GM19099 (cell line): Measurements from ENCODE around the gene MEIS2.

Experiments used
- POLR2A ChIP-seq: IDR thresholded peaks from 3 replicates; pipeline ENCODE4 v1.6.1; 2011; ENCODE audit warnings: low read depth; ENCODE audit not compliant: insufficient read length; ENCODE audit errors: extremely low read depth

The MEIS2 gene

GRCh38 chr15:37100109-37100965 lies at the start of gene MEIS2:
Gene MEIS2 (minus strand): TSS chr15:37100549. CDS start chr15:37099466, 1,083 bp downstream.
- TF ChIP-seq POLR2A = peak; percentile 70

DNA sequence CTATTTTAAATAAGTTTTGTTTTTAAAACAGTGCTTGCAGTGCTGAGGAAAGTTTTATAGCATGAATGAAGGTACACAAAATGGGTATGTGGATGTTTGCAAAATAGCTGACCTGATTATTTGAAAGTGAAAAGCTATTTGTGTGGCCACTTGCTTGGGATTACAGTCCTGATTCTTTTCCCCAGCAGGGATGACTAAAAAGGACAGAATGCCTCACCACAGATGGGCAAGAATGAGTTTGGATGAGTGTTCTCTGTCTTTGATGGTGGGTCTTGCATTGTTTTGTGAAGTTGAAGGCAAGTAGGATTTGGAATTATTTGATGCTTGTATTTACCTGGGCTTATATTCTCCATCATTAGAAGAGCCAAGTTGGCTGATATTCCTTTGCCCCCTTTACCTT lies 48.8 kb upstream of the MEIS2 start:
- no peak for TF ChIP-seq POLR2A

GRCh38 chr15:37148714-37149113 lies 48.4 kb upstream of the MEIS2 start:
- no peak for TF ChIP-seq POLR2A

DNA sequence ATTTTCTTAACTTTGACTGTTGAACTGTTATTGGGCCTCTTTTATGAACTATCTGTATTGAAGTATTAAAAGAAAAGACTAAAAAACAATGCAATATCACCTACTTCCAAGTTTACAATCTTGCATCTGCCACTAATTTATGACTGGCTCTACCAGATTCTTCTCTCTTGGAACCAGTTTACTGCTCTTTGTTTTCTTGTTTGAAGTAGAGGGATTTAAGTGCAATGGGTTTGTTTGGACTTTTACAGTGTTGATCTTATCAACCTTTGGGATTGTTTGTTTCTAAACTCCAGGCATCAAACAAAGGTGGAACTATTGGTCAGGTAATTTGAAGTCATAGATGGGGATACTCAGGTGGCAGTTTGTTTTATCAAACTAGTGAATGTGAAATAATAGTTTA lies 43.0 kb upstream of the MEIS2 start:
- TF ChIP-seq POLR2A = no peak

DNA sequence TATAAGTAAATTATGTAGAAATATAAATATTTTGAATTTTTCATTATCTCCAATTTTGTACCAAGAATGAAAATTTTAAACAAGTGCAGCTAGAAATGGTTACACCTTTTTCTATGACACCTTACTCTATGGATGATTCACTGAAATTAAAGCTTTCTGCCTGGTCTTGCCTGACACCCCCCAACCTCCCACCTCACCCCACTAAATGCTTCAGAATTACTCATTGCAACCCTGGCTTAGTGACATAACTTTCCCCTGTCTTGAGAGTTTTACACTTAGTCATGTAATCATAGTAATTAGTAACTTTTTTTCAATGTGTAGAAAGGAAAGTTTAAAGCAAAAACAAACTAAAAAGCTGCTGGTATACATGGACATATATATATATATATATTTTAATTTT lies 42.0 kb upstream of the MEIS2 start:
- no peak for TF ChIP-seq POLR2A

DNA sequence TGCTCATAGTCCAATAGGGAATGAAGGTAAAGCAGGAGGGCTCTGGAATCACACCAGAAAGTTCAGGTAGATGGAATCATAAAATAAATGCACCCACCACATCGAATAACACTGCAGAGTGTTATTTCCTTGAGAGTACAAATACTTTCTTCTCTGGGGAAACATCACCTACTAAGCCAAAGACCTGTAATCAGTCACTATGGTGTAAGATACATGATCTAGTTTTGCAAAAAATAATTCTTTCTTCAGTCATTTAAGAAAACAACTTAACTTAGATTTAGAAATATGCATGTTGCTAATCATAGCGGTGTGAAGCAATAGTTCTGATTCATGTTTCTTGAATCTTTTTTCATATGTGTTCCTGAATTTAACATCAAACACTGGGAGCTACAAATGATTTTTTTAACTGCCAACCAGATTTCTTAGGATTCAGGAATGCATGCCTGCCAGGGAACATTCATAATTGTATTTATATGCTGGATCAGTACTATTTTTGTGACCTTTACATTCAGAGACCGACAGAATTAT lies 40.2 kb upstream of the MEIS2 start:
- no peak for TF ChIP-seq POLR2A

DNA sequence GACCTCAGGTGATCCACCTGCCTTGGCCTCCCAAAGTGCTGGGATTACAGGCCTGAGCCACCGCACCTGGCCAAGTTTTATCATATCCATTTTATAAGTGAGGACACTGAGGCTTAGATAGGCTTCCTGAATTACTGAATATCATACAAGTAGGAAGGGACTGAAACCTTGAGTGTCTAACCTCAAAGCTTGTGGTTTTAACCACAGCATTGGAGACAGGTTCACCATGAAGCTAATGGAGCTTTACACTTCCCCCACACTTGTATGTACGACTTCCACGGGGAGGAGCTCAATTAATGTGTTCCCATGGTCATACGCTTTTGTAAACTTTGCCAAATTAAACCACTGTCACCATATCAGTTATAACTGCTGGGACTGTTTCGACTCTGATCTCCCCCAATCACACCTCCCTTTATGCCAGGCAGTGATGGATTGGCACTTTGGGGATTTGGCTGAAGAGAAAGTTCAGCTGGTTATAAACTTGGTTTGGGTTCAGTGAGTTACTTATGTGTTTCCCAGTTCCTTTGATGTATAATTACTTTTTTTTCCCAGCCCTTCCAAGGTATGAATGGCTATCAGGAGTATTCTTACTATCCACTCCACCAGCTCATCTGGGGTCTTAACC lies 38.4 kb upstream of the MEIS2 start:
- no peak for TF ChIP-seq POLR2A

GRCh38 chr15:37137221-37137620 lies 36.9 kb upstream of the MEIS2 start:
- no peak for TF ChIP-seq POLR2A

DNA sequence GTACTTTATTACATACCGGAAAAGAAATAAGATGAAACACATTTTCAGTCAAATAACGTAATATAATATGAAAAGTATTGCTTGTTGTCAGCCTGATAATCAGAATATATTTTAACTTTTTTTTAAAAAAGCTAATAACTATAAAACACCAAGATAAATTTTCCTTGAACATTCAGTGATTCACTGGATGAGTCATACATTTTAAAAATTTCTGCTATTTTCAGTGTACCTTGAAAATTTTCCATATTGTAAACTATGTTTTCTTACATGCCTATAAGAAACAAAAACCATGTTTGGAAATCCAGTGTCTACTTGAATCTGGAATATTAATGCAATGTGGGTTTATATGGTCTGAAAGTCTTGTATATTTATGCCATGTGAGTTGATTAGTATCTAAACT lies 36.3 kb upstream of the MEIS2 start:
- no peak for TF ChIP-seq POLR2A

DNA sequence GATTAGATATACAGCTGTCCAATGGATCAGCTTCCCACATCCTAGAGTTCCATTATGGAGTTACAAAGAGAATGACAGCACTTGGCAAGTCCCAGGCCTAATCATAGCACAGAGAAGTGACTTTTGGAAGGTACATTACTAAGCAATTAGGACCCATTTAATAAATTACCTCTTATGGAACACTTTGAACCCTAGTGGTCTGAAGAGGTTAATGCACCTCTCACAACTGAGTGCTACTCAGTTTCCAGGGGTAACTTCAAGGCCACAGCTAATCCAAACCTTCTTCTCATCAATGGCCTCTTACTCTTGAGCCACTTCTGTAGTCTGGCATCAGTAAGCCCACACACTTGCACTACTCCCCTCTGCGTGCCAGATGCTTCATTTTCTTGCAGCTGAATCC lies 34.9 kb upstream of the MEIS2 start:
- no peak for TF ChIP-seq POLR2A

GRCh38 chr15:37134699-37135131 lies 34.4 kb upstream of the MEIS2 start:
- no peak for TF ChIP-seq POLR2A

GRCh38 chr15:37134244-37134643 lies 33.9 kb upstream of the MEIS2 start:
- TF ChIP-seq POLR2A = no peak

DNA sequence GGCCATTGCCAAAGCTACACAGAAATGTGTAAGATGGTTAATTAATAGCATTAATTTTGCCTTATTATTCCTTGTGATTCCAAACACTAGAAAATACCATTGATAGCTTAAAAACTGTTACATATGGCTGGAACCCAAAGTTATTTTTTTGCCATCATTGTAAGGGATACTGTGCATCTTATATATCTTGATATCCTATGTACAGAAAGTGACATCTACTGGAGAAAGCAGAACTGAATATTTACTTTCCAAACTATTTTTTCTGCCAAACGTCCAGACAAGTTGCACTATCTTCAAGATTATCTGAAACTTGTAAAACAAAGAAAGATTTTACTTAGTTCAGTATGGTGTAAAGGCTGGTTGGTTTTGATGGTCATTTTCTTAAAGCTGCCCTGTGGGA lies 33.3 kb upstream of the MEIS2 start:
- TF ChIP-seq POLR2A = no peak

DNA sequence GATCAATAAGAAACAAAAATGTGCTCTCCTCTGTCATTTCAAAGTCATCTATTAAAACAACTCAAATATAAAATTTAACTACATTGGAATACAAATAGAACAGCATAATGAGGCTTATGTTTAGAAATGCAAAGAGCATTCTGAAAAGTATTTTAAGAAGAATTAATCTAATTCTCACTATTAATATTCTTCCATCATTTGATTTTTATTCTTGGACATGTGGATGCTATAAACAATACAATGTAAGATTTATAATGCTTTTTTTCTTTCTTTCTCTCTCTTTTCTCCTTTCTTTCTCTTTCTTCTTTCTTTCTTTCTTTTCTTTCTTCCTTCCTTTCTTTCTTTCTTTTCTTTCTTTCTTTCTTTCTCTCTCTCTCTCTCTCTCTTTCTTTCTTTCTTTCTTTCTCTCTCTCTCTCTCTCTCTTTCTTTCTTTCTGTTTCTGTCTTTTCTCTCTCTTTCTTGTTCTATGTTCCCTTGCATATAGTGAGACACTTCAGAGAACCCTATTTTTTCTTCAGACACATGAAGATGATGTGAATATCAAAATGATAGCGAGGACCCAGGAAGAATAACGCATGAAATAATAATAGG lies 32.6 kb upstream of the MEIS2 start:
- no peak for TF ChIP-seq POLR2A

- TF ChIP-seq POLR2A = no peak
Observed at GRCh38 chr15:37131621-37132020, 31.3 kb upstream of the MEIS2 start.

GRCh38 chr15:37130356-37130755 lies 30.0 kb upstream of the MEIS2 start:
- TF ChIP-seq POLR2A = no peak
